Endothelial cell of umbilical vein (primary cell): ENCODE data around the gene DDX31. TPM values are rescaled to one million over a fixed set of nuclear protein-coding genes. Genes with fewer than 3 reads are reported as not detected.

Experiments used
- BruUV-seq: library from RNA; stranded (reverse); fragments of 400-500 nt; replicated peaks from 2 replicates; lab custom pipeline; 2021; lab: Mats Ljungman, UMichigan
- CTCF ChIA-PET: fragments of 300-600, 350-600 bp; sonication (Branson Sonifier 250); formaldehyde crosslinking; loops from one replicate; lab custom pipeline; 2021; ENCODE audit warnings: antibody characterized with exemption, inconsistent platforms; lab: Charles Lee
- POLR2A ChIA-PET: fragments of 300-600, 350-600 bp; sonication (Branson Sonifier 250); formaldehyde crosslinking; loops from one replicate; lab custom pipeline; 2021; ENCODE audit warnings: antibody characterized with exemption, inconsistent platforms; lab: Charles Lee
- DNase-seq: peaks from one replicate; pipeline ENCODE4 v3.0.0-alpha.2; 2011; ENCODE audit warnings: low read depth, low spot score
- FAIRE-seq: peaks from 2 replicates; lab custom pipeline; 2011; peaks lifted over from hg19 to GRCh38; lab: Jason Lieb, UNC
- H2AFZ ChIP-seq: 2 replicates; pipeline ENCODE4 v1.6.0; 2012; ENCODE audit warnings: low read depth, low read length, control low read depth, inconsistent platforms
- H3K27ac ChIP-seq: 2 replicates; pipeline ENCODE4 v1.5.1; 2011; ENCODE audit warnings: low read depth, mild to moderate bottlenecking, control low read depth, low read length, moderate library complexity; ENCODE audit not compliant: insufficient read depth
- H3K27me3 ChIP-seq, 2 experiments: 2 replicates each; pipeline versions ENCODE4 v1.6.0 to v1.6.1; 2011; ENCODE audit warnings: low read length in 2 of 2, mixed read lengths in 1 of 2; ENCODE audit not compliant: control insufficient read depth in 2 of 2, insufficient read depth in 2 of 2
- H3K36me3 ChIP-seq, 2 experiments: 2 replicates in 1 of 2; 3 replicates in 1 of 2; pipeline ENCODE4 v1.5.1; 2011; ENCODE audit warnings: low read length in 2 of 2, mild to moderate bottlenecking in 1 of 2, moderate library complexity in 1 of 2; ENCODE audit not compliant: control insufficient read depth in 2 of 2, insufficient read depth in 2 of 2; ENCODE audit errors: extremely low read depth in 1 of 2
- H3K4me1 ChIP-seq: 3 replicates; pipeline ENCODE4 v1.5.1; 2011; ENCODE audit warnings: mild to moderate bottlenecking, low read length; ENCODE audit not compliant: control insufficient read depth, insufficient read depth; ENCODE audit errors: extremely low read depth
- H3K4me2 ChIP-seq: 2 replicates; pipeline ENCODE4 v1.6.1; 2011; ENCODE audit warnings: low read length, control low read depth, mixed read lengths; ENCODE audit not compliant: insufficient read depth
- H3K4me3 ChIP-seq, 3 experiments: fragments of 200-600 bp in 1 of 3; sonication (generic), shearing (Covaris generic) in 1 of 3; replicated peaks in 1 of 3; 2 replicates each; pipeline ENCODE4 v1.5.1; 2011 to 2016; ENCODE audit warnings: control low read depth in 3 of 3, low read length in 3 of 3, mild to moderate bottlenecking in 2 of 3, inconsistent platforms in 1 of 3, low read depth in 1 of 3, moderate library complexity in 1 of 3; ENCODE audit not compliant: insufficient read depth in 1 of 3
- H3K79me2 ChIP-seq: 2 replicates; pipeline ENCODE4 v1.6.0; 2012; ENCODE audit warnings: low read length, inconsistent platforms; ENCODE audit not compliant: control insufficient read depth, insufficient read depth
- H3K9ac ChIP-seq: replicated peaks from 2 replicates; pipeline ENCODE3; 2011; ENCODE audit warnings: low read length, control low read depth; ENCODE audit not compliant: insufficient read depth; ENCODE audit errors: extremely low read depth
- H3K9me1 ChIP-seq: replicated peaks from 3 replicates; pipeline ENCODE4 v1.6.0; 2011; ENCODE audit warnings: mild to moderate bottlenecking, low read length; ENCODE audit not compliant: control insufficient read depth, insufficient read depth; ENCODE audit errors: extremely low read depth
- H3K9me3 ChIP-seq: replicated peaks from 2 replicates; pipeline ENCODE4 v1.5.1; 2012; ENCODE audit warnings: low read length, inconsistent platforms; ENCODE audit not compliant: control insufficient read depth, insufficient read depth
- H4K20me1 ChIP-seq: replicated peaks from 2 replicates; pipeline ENCODE3; 2011; ENCODE audit warnings: mild to moderate bottlenecking, low read length; ENCODE audit not compliant: control insufficient read depth, insufficient read depth; ENCODE audit errors: extremely low read depth
- EZH2 ChIP-seq: IDR thresholded peaks from 2 replicates; pipeline ENCODE4 v1.6.1; 2012; ENCODE audit warnings: borderline replicate concordance, low read depth, mild to moderate bottlenecking, moderate library complexity, low read length, inconsistent platforms; ENCODE audit not compliant: severe bottlenecking
- FOS ChIP-seq: IDR thresholded peaks from 2 replicates; pipeline ENCODE4 v1.6.1; 2011; ENCODE audit warnings: mild to moderate bottlenecking, low read length, moderate library complexity, borderline replicate concordance; ENCODE audit not compliant: insufficient read depth
- GATA2 ChIP-seq: IDR thresholded peaks from 2 replicates; pipeline ENCODE4 v1.7.0; 2011; ENCODE audit warnings: low read depth, mild to moderate bottlenecking, moderate library complexity, mixed read lengths, low read length; ENCODE audit not compliant: insufficient read length, insufficient read depth
- JUN ChIP-seq: IDR thresholded peaks from 2 replicates; pipeline ENCODE4 v1.6.1; 2011; ENCODE audit warnings: borderline replicate concordance, low read depth; ENCODE audit not compliant: insufficient read length, insufficient read depth
- MYC ChIP-seq: IDR thresholded peaks from one replicate; pipeline ENCODE4 v1.6.1; 2011; ENCODE audit warnings: mild to moderate bottlenecking, low read depth, low read length
- POLR2A ChIP-seq: IDR thresholded peaks from 2 replicates; pipeline ENCODE4 v1.6.1; 2012; ENCODE audit warnings: low read depth, mild to moderate bottlenecking, control low read depth, low read length
- POLR2AphosphoS5 ChIP-seq: IDR thresholded peaks from 2 replicates; pipeline ENCODE4 v1.6.1; 2012; ENCODE audit warnings: low read depth, mild to moderate bottlenecking, control low read depth, low read length, moderate library complexity; ENCODE audit not compliant: insufficient read depth
- dilution Hi-C: fragments of 300-500 bp; cut with MboI; formaldehyde crosslinking; loops from one replicate; pipeline ENCODE4 v1.15.0; 2019; ENCODE audit warnings: low sequenced_read_pairs; ENCODE audit not compliant: extremely low pct_ligation_motif_present
- intact Hi-C: fragments of 100-400 bp; cut with micrococcal nuclease; formaldehyde crosslinking; loops from one replicate; pipeline ENCODE4 v1.10.0; 2022
- polyA plus RNA-seq, 4 experiments: library from polyadenylated mRNA; depleted of rRNA in 3 of 4; stranded (reverse) in 3 of 4; unstranded in 1 of 4; fragments of >200 nt; gene quantifications; 2 replicates each; pipeline versions ENCODE4 v1.2.1 to v1.2.3, GENCODE V29; 2011 to 2012; ENCODE audit warnings: missing spikeins in 1 of 4
- total RNA-seq: library from RNA; stranded (reverse); gene quantifications from 2 replicates; pipeline ENCODE4 v1.2.3, GENCODE V29; 2021
- TF ChIP-seq, protein P1 (sequence below), 2 donors: IDR thresholded peaks; 1 replicate in 1 of 2; 2 replicates in 1 of 2; pipeline ENCODE4 v1.5.1; 2011; ENCODE audit warnings: low read length in 2 of 2, mild to moderate bottlenecking in 2 of 2, moderate library complexity in 2 of 2, control low read depth in 1 of 2, inconsistent platforms in 1 of 2, low read depth in 1 of 2; ENCODE audit not compliant: insufficient read depth in 1 of 2; ENCODE audit errors: extremely low read depth in 1 of 2
- TF ChIP-seq, protein P2 (sequence below): IDR thresholded peaks from 2 replicates; pipeline ENCODE4 v1.6.1; 2011; ENCODE audit not compliant: insufficient read depth, insufficient read length

DDX31 gene
- total and polyA plus RNA-seq, 2 donors (not counting 3 experiments of a cell fraction or from before 2014, with no cell fraction given), result 8.0 to 16.3 TPM

DNA sequence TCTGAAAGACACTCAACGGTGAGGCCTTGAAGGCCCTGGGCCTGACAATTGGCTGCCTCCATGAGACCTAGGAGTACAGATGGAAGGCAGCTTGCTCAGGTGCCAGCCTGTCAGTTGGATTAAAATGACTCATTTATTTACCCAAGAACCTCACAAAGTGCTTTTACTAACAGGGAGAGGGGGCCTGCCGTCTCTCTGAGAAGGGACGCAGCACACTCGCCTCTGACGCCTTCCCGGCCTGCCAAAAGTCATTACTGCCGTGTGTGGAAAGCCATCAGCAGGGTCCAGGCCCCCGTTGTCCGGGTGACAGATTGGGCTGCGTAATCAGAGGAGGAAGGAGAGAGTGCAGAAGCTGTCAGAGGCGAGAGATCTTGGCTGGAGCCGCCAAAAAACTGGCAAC lies 32.4 kb downstream of the DDX31 start:
- H3K79me2 ChIP-seq, result no peaks in the 10 kb centered on the region
- H3K36me3 ChIP-seq, result peaks cover 3 to 9% of the 10 kb centered on the region in 2 experiments
- no peak overlapping the region for H3K4me2 ChIP-seq
- H3K9me3 ChIP-seq, result no peaks in the 10 kb centered on the region
- ChIA-PET POLR2A (no interaction called here), CTCF (no interaction called here)
- no peaks in the 10 kb centered on the region for H3K4me1 ChIP-seq
- dilution Hi-C loops (no loop called here), intact Hi-C loops (no loop called here)
- H3K4me3 ChIP-seq, result no peak overlapping the region
- DNase-seq (no peak), FAIRE-seq (no peak)
- no peak overlapping the region for H3K27ac ChIP-seq
- no peak overlapping the region for H2AFZ ChIP-seq
- H3K9me1 ChIP-seq, result no peaks in the 10 kb centered on the region
- peaks cover 3% of the 10 kb centered on the region for H4K20me1 ChIP-seq
- no peaks in the 10 kb centered on the region for H3K27me3 ChIP-seq
- no peak overlapping the region for H3K9ac ChIP-seq
- TF ChIP-seq POLR2A, result no peak
- TF ChIP-seq FOS, result no peak
- TF ChIP-seq, protein P1, sequence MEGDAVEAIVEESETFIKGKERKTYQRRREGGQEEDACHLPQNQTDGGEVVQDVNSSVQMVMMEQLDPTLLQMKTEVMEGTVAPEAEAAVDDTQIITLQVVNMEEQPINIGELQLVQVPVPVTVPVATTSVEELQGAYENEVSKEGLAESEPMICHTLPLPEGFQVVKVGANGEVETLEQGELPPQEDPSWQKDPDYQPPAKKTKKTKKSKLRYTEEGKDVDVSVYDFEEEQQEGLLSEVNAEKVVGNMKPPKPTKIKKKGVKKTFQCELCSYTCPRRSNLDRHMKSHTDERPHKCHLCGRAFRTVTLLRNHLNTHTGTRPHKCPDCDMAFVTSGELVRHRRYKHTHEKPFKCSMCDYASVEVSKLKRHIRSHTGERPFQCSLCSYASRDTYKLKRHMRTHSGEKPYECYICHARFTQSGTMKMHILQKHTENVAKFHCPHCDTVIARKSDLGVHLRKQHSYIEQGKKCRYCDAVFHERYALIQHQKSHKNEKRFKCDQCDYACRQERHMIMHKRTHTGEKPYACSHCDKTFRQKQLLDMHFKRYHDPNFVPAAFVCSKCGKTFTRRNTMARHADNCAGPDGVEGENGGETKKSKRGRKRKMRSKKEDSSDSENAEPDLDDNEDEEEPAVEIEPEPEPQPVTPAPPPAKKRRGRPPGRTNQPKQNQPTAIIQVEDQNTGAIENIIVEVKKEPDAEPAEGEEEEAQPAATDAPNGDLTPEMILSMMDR (IDR thresholded peaks at IDR 0.05; ENCODE audit: extremely low read depth in 1 of 2, insufficient read depth in 1 of 2, low read depth in 1 of 2, low read length in 2 of 2), result no peak
- TF ChIP-seq POLR2AphosphoS5, result no peak
- BruUV-seq, result no TSS peak

DNA sequence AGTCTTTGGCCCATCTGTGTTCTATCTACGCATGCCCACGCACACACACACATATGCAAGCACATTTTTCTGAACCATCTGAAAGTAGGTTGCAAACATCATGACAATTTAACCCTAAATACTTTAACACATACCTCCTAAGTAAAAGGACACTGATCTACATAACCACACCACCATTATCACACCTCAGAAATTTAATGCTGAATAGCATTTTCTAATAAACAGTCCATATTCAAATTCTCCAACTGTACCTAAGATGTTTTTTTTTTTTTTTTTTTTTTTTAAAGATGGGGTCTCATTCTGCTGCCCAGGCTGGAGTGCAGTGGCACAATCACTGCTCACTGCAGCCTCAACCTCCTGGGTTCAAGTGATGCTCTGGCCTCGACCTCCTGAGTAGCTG lies 35.5 kb downstream of the DDX31 start:
- H3K9me3 ChIP-seq, result no peaks in the 10 kb centered on the region
- H3K9ac ChIP-seq, result no peak overlapping the region
- ChIA-PET POLR2A (no interaction called here), CTCF (no interaction called here)
- no peaks in the 10 kb centered on the region for H3K79me2 ChIP-seq
- H4K20me1 ChIP-seq, result peaks cover 3% of the 10 kb centered on the region
- BruUV-seq, result no TSS peak
- H3K27me3 ChIP-seq, result no peaks in the 10 kb centered on the region
- DNase-seq (no peak), FAIRE-seq (no peak)
- no peak overlapping the region for H3K27ac ChIP-seq
- no peak overlapping the region for H3K4me2 ChIP-seq
- intact Hi-C loops, result no loop called here
- TF ChIP-seq MYC (no peak), JUN (no peak), POLR2AphosphoS5 (no peak), EZH2 (no peak), GATA2 (no peak), POLR2A (no peak), FOS (no peak)
- TF ChIP-seq, protein P1 (IDR thresholded peaks at IDR 0.05; ENCODE audit: extremely low read depth in 1 of 2, insufficient read depth in 1 of 2, low read depth in 1 of 2, low read length in 2 of 2), result no peak
- TF ChIP-seq, protein P2, sequence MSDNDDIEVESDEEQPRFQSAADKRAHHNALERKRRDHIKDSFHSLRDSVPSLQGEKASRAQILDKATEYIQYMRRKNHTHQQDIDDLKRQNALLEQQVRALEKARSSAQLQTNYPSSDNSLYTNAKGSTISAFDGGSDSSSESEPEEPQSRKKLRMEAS, result no peak
- dilution Hi-C loops, result no loop called here
- H3K4me1 ChIP-seq, result no peaks in the 10 kb centered on the region
- H3K36me3 ChIP-seq, result peaks cover 11 to 17% of the 10 kb centered on the region in 2 experiments
- H3K9me1 ChIP-seq, result no peaks in the 10 kb centered on the region
- H3K4me3 ChIP-seq, result no peak overlapping the region
- H2AFZ ChIP-seq, result no peak overlapping the region
